Fibroblast of pulmonary artery (primary cell): ENCODE measurements around the gene POLD3.

Experiments used
- DNase-seq: peaks from one replicate; pipeline ENCODE4 v3.0.0-alpha.2; 2010; ENCODE audit warnings: low read depth
- H3K4me3 ChIP-seq: replicated peaks from 2 replicates; pipeline ENCODE4 v1.5.1; 2011; ENCODE audit warnings: low read depth, mild to moderate bottlenecking, control low read depth, low read length, moderate library complexity
- CTCF ChIP-seq: IDR thresholded peaks from 2 replicates; pipeline ENCODE4 v1.5.1; 2011; ENCODE audit warnings: mild to moderate bottlenecking, control low read depth, low read length, inconsistent platforms; ENCODE audit errors: missing control alignments

Gene POLD3

DNA sequence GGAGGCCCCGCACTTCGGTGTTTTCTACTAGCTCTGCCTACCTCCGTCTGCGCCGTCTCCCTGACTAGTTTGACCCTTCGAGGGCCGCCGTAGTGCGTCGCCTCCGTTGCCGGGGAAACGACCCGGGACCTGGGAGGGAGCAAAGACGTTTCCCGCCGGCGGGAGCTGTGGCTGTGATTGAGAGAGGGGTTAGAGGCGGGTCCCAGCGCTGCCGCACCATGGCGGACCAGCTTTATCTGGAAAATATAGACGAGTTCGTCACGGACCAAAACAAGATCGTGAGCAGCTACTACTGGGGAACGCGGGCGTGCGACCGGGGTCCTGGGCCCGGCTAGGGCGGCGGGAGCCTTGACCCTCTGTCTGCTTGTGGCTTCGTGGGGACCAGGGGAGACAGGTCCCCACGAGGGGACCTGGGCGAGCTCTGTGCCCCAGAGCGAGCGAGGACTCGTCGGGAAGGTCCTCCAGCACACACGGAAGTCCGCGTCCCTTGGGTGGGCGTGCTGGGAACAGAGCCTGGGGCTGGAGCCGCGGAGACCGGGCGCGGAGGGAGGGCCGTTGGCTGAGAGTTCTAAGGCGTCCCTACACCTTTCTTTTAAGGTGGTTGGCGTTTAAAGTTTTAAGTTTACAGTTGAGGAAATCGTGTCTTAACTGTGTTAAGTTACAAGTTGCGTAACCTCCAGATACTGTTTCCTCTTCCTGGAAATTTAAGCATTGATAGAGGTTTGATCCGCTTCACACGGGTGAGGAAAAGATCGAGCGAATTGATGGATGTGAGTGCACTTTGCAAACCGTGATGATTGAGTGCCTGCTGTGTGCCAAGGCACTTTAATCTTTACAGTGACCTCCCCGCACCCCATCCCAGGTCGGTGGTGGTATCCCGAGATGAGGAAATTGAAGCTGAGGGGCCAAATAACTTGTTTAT lies at the start of gene POLD3:
Gene POLD3, plus strand, starts transcription at position 142 of the 922 bp plus-strand sequence. Its CDS starts 77 bp downstream, at position 219.
- peak; percentile 89 for DNase-seq
- peak within 1 kb of the TSS; percentile 97 for H3K4me3 ChIP-seq
- TF ChIP-seq CTCF = no peak

DNA sequence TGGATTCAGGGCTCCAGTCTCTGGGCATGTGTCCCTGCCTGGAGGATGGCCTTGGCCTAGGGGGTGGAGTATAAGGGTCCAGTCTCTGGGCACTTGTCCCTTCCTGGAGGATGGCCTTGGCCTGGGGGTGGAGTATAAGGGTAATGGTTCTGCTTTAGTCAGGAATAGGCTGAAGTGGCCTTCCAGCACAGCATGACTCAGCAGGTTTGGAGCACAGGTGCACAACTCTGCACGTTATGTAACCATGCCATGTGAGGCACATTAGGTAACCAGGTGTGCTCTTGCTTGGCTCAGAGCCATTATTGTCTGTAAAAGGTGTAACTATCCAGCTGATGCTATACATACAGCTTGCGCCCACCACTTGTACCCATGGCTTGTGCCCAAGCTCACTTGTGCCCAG lies 48.4 kb upstream of the POLD3 start:
- DNase-seq = no peak
- H3K4me3 ChIP-seq = no peak overlapping the region
- TF ChIP-seq CTCF = no peak

DNA sequence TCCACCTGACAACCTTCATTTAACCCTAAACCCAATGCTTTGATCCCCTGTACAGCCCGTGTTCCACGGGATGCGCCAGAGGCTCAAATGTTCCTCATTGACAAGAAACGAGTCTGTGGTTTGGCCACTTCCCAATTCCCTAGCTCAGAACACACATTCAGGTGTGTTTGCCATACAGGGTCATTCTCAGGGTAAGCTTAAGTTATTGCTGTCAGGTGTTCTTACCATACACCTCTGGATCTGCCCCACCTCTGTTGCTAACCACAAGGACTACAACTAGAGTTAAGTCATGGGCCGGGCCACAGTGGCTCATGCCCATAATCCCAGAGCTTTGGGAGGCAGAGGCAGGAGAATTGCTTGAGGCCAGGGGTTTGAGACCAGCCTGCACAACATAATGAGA lies 45.6 kb upstream of the POLD3 start:
- no peak for TF ChIP-seq CTCF
- H3K4me3 ChIP-seq = no peak overlapping the region
- no peak for DNase-seq

DNA sequence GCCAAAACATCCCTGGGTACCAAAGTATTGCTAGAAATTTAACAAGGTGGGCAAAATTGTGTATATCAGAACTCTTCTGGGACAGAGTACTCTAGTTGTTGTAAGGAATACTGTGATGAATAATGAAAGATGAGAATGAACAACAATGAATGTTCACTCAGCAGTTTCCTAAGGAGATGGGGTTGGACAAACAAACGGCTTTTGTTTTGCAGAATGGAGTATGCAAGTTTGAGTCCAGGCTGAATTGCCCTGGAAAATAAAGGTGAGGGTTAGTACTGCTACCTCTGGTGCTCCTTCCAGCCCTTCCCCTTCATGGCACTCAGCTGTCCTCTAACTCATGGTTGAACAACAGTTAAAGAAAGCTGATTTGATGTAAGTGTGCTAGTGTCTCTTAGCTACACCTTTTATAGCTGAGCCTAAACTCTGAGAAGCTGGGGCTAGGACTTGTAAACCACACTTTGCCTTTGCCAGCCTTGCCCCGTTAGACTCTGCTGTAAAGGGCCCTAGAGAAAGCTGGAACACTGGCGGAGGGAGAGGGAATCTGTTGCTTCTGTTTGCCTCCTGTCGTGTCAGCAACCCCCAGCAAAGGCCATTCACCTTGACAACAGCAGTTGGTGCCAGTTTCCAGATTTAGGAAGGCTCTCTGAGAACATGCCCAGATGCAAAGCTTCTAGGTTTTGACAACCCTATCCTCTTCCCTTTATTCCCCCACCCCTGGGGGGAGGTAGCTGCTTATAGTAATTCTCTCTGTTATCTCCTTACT lies 41.2 kb upstream of the POLD3 start:
- DNase-seq = no peak
- TF ChIP-seq CTCF = no peak
- no peak overlapping the region for H3K4me3 ChIP-seq

DNA sequence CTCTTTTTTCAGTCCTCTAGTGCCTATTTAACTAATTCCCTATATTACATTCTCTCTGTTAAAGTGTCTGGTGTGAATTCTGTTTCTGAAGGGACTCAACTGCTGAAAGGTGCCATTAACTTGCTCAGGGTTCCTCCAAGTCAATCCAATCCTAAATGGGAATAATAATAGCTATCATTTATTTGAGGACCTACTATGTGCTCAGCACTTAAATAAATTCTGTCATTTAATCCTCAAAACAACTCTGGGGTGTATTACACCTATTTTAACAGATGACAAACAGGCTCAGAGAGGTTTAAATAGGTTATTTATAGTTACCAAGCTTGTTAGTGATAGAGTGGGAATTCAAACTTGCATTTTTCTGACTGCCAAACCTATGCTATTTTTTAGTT lies 40.6 kb upstream of the POLD3 start:
- no peak for DNase-seq
- TF ChIP-seq CTCF = no peak

GRCh38 chr11:74557526-74557925 lies 34.9 kb upstream of the POLD3 start:
- no peak for TF ChIP-seq CTCF
- H3K4me3 ChIP-seq = no peak overlapping the region
- no peak for DNase-seq

More for the DNA sequence above, 40.6 kb upstream of the POLD3 start:
- H3K4me3 ChIP-seq = no peak overlapping the region
